Measurements from ENCODE around the gene KCNIP3.

DNA sequence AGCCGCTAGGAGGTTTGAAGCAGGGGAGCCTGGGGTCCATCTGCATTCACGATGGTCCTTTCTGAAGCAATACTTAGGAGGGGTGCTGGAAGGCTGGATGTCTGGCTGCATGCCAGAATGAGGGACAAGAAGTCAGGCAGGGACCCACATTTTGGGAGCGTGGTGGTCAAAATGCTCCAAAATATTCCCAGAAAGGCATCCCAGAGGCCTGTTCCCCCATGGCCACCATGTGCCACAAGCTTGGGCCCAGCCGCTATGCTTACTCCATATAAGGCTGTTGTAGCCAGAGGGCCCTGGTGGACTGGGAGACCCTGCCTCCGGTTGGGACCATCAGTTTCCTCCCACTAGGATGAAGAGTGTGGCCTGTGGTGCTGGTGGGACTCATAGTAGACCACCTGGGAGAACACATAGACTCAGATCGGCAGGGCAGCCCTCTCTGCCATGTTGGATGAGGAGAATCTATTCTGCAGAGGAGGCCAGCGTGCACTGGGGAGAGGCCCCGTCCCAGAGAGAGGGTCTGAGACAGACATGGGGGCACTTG is 26.5 kb upstream of the KCNIP3 start:
- TF ChIP-seq, protein P1, sequence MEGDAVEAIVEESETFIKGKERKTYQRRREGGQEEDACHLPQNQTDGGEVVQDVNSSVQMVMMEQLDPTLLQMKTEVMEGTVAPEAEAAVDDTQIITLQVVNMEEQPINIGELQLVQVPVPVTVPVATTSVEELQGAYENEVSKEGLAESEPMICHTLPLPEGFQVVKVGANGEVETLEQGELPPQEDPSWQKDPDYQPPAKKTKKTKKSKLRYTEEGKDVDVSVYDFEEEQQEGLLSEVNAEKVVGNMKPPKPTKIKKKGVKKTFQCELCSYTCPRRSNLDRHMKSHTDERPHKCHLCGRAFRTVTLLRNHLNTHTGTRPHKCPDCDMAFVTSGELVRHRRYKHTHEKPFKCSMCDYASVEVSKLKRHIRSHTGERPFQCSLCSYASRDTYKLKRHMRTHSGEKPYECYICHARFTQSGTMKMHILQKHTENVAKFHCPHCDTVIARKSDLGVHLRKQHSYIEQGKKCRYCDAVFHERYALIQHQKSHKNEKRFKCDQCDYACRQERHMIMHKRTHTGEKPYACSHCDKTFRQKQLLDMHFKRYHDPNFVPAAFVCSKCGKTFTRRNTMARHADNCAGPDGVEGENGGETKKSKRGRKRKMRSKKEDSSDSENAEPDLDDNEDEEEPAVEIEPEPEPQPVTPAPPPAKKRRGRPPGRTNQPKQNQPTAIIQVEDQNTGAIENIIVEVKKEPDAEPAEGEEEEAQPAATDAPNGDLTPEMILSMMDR (IDR thresholded peaks at IDR 0.05; ENCODE audit: insufficient read depth, low read depth, low read length) = no peak
- no peak for TF ChIP-seq EZH2 (IDR thresholded peaks at IDR 0.05; ENCODE audit: insufficient read depth, low read length)

Measured in astrocyte (in vitro differentiated cells and primary cell).